NCI-H1436 treated with DMSO at 0.1 percent for 48 hours (cell line): ENCODE data around the gene OLFM1.
"Not testable (repeated sequence)": the region's sequence is repeated elsewhere in the genome, so short reads cannot be mapped to it uniquely, and the experiment has no call there.

Experiments
- DNase-seq: peaks from one replicate; lab custom pipeline; 2025; lab: John Stamatoyannopoulos, UW

Gene OLFM1

DNA sequence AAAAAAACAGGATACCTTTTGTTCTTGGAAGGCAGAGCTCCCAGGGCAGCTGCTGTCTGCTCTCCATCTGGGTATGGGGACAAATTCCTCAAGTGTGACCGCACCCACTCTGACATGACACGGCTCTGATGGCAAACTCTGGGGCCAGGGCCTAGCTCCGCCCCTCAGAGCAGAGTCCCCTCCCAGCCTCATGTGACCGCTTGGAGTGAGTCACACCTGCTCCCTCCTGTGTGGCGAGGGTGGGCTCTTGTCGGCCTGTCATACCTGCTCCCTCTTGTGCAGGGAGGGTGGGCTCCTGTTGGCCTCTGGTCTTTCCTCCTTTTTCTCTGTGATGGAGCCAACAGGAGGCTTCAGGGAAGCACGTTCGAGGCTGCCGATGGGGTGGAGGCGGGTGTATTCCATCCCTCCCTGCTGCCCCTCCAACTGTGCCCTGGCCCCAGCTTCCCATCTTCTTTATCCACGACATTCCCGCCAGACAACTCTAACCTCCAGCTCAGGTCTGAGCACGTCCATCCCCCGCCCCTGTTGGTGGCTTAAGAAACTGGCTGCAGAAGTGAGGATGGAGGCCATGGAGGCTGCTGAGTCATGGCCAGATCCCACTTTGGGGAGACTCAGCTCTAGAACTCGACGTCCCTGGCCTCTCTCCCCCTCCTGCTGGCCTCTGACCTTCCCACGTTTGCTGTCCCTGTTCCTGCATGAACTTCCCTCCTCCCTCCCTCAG lies 65.3 kb downstream of the OLFM1 start:
- no peak for DNase-seq

DNA sequence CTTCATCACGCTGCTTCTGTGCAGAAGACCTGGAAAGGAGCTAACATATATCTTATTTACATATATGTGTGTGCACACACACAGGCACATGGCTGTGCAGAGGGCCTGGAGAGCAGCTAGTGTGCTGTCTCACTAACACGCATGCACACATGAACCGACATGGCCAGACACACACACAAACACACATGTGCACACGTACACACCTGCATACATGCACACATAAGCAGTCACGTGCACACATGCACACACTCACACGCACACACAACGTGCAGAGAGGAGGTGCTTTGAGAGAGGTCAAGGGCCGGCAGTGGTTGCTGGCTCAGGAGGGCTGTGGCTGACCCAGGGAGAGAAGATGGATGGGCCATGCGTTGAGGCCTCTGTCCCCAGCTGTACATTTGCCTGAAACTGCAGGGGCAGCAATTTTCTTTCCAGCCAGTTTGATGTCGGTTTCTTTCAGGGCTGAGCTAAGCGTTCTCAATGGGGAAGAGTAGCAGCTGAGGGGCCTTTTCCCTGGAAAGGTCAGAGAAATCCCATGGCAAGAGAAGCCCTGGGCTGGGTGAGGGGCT lies 66.7 kb downstream of the OLFM1 start:
- no peak for DNase-seq

DNA sequence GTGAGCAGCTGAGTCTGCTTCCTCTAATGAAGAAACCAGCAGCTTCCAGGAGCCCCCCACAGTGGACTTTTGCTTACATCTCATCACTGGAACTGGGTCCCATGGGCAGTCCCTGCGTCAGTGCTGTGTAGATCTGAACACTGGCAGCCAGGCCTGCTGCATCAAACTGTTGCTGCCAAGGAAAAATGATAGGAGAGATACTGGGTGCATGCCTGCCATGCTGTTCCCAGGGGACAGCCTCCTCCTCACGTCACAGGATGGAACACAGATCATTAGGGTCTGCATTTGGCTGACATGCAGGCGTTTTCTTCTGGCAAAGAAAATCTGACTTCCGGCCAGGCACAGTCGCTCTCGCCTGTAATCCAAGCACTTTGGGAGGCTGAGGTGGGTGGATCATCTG lies 67.9 kb downstream of the OLFM1 start:
- DNase-seq, result no peak

DNA sequence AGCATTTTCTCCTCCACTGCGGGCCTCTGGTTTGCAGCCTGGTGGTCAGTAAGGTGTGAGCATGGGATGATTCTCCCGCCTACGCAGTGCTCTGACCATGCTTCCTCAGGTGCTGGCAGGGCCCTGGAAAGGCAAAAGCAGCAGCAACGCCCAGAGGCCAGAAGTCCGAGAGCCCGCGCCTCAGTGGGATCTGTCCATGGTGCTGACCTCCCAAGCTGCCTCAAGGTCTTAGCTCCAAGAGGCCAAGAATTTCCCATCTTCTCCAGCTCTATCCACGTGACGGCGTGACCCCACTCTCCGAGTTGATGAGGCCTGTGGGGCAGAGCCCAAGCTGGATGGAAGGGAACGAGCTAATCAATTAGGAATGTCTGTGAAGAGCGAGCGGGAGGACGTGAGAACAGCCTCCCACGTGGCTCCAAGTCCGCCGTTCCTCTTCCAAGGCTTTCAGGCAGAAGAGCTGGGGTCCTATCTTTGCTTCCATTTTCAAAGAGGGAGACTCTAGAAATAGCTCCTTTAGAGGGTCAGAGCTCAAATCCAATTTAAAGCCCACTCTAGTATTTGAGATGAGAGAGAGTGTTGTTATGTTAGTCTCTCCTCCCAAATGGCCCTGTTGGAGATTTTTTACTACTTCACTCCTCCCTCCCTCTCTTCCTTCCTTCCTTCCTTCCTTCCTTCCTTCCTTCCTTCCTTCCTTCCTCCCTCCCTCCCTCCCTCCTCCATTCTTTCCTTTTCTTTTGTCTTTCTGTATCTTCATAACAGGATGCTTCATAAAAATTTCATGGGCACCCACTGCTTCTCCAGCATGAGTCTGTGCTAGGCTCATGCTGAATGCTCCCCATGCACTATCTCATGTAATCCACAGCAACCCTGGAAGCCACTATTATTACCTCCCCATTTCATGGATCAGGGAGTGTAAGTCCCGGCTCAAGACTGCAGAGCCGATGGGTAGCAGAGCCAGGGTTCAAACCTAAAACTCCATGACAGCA lies 69.3 kb downstream of the OLFM1 start:
- DNase-seq, result no peak

DNA sequence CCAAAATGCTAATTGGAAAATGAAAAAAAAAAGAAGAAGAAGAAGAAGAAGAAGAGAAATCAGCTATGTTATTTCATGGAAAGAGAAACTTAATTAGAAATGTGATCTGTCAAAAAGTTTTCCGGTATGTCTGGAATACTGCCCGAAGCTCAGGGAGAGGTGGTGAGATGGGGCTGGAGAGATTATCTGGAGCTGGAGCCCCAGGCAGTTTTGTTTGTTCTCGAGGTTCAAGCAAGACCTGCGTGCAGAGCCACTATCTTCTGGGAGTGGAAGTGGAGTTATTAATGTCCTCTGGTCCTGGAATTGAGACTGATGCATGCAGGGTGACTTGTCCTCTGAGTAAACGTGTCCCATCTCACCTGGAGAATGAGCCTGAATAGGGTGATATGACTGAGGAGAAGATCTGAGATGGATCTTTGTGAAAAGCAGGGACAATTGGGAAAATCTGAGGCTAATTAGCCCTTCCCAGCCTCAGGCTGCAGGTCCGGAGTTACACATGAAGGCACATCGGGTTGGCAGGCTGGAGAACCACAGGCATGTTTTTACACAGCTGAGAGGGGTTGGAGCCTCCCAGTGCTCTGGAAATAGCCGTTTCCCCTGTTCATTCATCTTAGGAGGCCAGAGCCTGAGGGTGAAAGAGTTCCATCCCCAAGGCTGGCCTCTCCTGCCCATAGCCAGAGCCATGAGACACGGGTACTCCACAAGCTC lies 70.5 kb downstream of the OLFM1 start:
- no peak for DNase-seq

DNA sequence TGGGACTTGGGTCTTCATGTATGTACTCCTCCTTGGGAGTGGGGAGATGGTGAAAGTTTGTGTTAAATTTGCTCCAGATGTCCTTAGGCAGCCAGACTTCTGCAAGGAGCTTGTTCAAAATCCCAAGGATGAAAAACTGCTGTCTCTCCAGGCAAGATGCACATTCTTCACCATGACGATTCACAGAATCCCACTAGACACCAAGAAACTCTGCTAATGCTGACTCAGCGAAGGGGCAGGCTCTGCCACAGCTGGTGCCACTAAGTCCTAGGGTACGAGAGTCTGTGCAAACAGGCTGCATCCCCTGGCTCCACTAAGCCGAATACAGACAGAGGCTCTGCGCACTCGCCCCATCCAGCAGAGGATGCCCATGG lies 71.1 kb downstream of the OLFM1 start:
- DNase-seq, result no peak

DNA sequence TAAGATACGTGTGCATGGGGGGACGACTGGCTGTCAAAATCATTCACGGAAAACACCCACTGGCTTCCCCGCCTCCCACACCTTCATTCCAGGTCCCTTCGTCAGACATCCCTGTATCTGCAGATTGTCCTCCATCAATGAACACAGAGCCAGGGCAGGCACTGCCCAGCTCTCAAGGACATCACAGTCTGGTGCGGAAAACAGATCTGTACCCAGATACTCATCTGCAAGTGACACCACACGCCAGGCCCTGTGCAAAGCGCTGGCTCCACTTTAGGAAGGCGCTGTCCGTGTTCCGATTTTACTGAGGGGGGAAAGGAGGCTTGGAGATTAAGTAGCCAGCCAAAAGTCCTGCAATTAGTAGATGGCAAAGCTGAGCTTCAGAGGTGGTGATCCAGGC lies 72.3 kb downstream of the OLFM1 start:
- DNase-seq, result no peak

DNA sequence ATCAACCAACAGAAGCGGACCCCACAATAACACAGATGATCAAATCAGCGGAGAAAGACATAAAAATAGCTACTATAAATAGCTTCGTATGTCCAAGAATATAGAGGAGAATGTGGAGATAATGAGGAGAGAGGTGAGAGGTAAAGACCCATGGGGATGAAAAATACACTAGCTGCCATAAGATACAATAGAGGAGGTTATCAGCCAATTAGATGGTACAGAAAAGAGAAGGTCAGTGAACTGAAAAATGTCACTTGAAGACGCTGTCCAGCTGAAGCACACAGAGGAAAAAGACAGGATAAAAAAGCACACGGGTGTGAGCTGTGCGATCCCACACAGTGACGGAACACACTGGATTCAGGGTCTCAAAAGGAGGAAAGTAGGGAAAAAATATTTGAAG lies 73.4 kb downstream of the OLFM1 start:
- DNase-seq, result no peak

DNA sequence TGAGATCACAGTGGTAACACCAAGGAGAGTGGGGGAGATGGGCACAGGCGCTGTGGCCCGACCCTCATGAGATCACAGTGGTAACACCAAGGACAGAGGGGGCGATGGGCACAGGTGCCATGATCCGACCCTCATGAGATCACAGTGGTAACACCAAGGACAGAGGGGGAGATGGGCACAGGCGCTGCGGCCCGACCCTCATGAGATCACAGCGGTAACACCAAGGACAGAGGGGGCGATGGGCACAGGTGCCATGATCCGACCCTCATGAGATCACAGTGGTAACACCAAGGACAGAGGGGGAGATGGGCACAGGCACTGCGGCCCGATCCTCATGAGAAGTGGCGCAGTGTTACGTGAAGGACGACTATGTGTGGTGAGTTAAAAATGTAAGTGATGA lies 75.1 kb downstream of the OLFM1 start:
- not testable (repeated sequence) for DNase-seq

DNA sequence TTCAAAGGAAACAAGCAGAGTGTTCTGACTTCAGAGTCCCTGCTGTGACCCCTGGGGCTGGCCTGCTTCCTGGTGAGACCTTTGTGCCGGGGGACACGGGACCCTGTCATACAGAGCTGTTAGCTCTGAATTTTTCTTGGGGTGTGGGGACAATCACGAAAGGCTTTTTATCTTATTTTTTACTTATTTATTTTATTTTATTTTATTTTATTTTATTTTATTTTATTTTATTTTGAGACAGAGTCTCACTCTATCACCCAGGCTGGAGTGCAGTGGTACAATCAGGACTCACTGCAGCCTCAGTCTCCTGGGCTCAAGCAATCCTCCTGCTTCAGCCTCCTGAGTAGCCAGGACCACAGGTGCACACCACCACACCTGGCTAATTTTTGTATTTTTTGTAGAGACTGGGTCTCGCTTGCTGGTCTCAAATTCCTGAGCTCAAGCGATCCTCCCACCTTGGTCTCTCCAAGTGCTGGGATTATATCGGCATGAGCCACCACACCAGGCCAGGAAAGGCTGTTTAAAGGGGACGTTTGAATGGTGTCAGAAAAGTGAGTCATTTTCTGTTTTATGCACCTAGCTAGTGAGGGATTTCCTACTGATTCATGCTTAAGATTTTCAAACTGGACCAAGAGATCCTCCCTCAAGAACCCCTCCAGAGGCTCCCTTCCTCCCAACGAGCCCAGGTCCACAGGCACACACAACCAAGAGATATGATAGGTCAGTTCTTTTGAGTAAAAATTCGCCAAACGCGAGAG lies 75.7 kb downstream of the OLFM1 start:
- no peak for DNase-seq

DNA sequence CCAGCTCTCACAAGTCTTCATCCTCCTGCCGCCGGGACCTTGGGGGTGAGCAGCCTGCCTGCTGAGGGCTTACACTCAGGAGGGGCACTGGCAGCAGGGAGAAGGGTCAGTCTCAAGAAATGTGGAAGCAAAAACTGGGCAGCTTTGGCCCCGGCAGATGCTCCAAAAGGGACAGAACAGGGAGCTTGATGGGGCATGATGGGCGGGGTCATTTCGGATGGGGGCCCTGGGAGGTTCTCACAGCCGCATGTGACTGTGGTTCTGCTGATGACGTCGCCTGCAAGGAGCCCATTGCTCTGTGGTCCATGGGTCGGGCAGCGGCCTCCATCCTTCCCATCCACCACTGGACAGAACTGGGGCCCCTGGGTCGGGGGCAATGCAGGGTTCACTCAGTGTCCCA lies 76.6 kb downstream of the OLFM1 start:
- no peak for DNase-seq

DNA sequence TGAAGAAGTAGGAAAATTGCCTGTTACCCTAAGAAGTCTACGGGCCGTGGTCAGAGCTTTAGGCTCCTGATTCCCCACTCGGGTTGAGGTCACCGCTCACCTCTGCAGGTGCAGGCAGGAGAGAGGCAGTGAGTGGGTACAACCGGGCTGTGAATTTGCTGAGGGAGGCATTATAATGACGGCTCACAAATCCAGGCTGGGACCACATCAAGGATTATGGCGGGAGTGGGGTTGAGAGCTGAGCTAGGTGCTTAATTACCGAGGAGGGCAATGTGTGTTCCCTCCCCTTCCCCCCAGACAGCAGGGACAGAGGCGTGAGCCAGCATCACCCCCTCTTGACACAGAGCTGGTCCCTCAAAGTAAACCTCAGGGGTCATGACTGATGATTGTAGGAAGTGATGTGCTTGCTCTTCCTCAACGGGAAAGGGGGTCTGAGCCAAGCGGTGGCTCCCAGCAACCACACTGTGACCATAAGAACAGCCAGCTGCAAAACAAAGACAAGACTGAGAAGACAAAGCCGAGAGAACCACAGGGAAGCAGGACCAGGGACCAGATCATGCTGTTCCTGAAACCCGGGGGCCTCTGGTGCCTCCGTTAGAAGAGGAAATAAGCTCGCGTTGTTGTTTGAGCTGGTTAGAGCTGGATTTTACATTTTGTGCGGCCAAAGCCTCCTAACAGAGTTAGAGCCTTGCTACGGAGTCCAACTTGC lies 77.7 kb downstream of the OLFM1 start:
- no peak for DNase-seq

DNA sequence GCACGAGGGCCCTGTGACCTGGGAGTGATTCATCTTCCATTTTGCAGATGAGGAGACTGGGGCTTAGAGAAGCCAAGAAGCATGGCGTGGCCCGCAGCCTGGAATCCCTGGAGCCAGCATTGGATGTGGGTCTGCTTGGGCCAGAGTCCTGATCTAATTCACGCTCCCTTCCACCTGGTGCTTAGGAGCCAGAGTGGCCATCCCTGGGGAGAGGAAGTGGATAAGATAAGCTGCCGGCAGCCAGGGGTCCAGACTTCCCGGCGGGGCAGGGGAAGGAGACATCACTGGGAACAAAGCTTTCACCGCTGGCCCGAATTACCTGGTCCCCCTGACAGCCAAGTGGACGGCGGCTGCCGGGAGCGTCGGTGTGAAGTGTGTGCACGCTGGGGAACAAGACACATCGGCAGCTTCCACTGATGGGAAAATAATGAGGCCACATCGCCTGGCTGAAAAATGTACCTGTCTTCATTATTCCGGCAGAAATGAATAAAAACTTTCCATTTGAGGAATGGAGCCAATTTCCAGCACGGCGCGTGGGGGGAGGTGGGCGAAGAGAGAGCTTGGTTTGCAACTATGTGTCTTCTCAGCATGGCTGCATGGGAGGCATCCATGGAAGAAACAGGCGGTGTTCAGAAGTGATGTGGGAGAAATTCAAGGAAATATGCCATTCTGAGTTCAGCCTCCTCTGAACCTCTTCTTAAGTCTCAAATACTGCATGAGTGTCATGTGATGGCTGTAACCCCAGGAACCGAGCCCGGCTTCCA lies 78.5 kb downstream of the OLFM1 start:
- DNase-seq, result no peak

DNA sequence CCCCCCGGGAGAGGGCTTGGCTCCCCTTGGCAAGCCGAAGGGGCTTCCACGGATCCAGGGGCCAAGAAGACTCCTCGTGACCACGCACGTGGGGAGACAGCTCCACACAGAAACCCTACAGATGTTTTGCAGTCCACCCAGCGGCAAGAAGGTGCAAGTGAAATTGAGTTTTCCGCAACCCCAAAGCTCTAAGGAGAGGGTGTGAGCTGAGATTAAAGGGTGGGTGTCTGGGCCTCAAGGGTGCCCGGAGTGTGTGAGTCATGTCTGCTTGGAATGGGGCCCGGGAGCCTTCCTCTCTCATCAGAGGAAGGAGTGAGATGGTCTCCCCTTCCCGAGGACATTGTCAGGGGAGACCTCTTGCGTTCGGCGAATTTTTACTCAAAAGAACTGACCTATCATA lies 79.1 kb downstream of the OLFM1 start:
- no peak for DNase-seq

DNA sequence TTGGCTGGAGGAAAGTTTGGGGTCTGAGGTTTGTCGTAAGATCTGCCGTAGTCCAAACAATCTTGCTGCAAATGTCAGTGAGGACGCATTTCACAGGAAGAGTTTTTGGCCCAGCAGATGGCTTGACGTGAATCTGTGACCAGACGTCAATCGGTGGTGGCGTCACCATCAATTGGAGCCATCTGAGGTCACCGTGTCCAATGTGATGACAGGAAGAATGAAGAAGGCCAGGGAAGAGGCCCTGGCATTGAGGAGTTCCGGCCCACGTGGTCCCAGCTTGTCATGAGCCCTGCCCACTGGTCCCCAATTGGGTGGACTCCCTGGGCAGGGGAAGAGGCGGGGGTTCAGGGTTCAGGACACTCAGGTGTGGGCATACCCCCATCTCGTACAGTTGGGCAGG lies 79.9 kb downstream of the OLFM1 start:
- DNase-seq, result no peak

DNA sequence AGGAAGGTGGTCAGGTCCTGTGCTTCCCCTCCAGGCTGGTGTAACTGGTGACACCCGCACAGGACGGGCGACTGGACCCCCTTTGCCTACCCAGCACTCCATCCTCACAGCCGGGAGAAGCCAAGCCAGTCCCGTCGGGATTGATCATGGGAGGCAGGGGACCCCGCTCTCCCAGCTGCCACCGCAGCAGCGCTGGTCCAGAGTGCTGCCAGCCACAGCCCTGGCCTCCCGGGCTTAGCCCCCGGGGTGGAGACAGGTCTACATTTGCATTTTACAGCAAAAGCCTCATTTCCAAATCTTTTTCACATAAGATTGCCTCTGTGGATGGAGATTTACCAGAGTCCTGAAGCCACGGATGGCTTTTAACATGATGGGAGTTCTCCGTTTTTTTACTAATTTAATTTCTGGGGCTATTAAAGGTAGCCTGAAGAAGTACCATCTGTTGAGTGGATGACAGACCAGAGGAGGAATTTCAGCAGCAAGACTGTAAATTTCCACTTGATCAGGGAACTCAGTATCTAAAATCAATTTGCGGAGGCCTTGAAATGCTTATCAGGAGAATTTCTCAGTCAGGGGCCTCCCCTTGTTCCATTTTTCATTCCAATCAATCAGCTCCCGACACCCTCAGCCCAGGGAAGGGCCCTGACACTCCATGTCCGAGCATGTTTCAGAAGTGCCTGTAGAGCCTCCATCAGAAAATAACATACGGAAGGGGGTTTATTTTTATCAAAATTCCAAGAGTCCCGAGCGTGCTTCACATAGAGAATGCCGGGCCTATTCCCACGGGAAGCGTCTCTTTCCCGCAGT lies 80.6 kb downstream of the OLFM1 start:
- DNase-seq, result no peak

DNA sequence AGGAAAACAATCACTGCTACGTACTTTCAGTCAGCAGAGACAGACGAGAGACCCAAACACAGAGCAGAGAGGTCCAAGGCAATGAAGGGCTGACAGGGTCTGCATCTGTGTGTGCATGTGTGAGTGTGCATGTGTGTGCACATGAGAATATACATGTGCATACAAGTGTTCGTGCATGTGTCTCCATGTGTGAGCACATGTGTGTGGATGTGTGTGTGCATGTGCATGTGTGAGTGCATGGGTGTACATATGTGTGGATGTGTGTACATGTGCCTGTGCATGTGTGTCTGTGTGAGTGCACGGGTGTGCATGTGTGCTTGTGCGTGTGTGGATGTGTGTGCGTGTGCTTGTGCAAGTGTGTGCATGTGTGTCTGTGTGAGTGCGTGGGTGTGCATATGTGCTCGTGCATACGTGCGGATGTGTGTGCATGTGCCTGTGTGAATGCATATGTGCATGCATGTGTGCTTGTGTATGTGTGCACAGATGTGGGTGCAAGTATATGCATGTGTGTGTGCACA lies 82.3 kb downstream of the OLFM1 start:
- no peak for DNase-seq

DNA sequence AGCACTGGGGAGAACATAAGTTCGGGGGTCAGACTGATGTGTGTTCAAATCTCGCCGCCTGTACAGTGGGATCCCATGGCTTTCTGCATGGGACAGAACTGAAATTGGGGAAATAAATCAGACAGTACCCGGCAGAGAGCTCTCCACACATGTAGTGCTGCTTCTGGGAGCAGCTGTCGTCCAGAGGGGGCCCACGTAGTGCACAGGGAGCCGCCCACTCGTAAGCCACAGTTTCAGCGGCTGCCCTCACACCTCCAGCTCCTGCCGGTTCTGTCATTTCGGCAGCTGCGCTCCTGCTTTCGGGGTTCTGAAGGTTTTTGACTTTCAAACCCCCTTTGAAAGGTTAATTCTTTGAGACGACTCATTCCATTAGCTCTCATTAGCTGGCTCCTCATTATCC lies 83.1 kb downstream of the OLFM1 start:
- no peak for DNase-seq
